HG02763 (cell line): Measurements from ENCODE around the gene ESYT1.

ENCODE experiments used
- ATAC-seq: cut with Tn5 transposase; IDR thresholded peaks from one replicate; pipeline ENCODE4 v1.9.1; 2021; ENCODE audit warnings: mild to moderate bottlenecking, moderate library complexity; ENCODE audit not compliant: unreplicated experiment

The ESYT1 gene

GRCh38 chr12:56126732-56127239 lies 1.3 kb upstream of the ESYT1 start:
- no peak for ATAC-seq

- ATAC-seq = no peak
Observed at GRCh38 chr12:56127485-56127887, 581 bp upstream of the ESYT1 start.

- no peak for ATAC-seq
Observed at GRCh38 chr12:56128670-56129205, 671 bp downstream of the ESYT1 start.

DNA sequence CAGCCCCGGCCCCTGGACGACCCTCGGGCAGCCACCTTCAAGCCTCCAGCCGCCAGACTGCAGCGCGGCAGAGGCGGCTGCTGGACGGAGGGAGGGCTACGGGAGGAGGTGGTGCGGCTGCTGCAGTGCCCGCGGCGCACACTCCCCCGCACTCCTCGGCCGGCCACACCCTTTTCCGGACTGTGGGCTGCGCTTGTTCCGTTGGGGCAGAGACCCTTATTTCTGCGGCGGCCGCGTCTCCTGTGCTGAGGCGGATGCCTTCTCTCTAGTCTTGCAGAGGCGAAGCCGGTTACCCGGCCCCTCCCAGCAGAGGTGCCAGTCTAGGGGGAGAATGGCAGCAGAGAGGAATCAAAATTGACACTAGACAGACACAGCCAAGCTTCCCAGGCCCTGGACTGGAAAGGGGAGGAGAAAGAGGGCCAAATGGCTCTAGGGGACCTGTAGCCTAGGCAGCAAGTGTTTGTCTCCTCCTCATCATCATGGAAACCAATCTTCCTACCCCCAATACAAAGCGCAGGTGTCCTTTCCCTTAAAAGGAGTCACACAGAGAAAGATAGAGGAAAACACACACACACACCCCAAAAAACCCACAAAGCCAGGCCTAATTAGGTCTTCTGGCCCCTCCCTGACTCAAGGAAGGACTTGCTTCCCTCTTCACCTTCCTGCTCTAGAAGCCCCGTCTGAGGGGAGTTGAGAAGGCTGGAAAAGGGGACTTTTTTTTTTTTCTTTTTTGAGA lies 1.3 kb downstream of the ESYT1 start:
- peak; percentile 25 for ATAC-seq

GRCh38 chr12:56129942-56130495 lies 2.0 kb downstream of the ESYT1 start:
- ATAC-seq = no peak

GRCh38 chr12:56130876-56131275 lies 2.8 kb downstream of the ESYT1 start:
- no peak for ATAC-seq

DNA sequence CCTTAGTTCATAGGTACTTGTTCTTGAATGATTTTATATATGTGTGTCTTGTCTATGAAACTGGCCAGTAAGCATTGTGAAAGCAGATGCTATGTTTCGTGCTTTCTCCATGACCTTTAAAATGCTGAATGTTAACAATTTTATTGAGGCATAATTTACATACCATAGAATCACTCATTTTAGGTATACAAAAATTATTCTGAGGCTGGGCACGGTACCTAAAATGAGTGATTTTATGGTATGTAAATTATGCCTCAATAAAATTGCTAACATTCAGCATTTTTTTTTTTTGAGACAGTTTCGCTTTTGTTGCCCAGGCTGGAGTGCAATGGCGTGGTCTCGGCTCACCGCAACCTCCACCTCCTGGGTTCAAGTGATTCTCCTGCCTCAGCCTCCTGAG lies 6.8 kb downstream of the ESYT1 start:
- no peak for ATAC-seq

GRCh38 chr12:56137853-56138571 lies 9.9 kb downstream of the ESYT1 start:
- no peak for ATAC-seq

GRCh38 chr12:56141946-56142784 lies 14.1 kb downstream of the ESYT1 start:
- no peak for ATAC-seq

- ATAC-seq = no peak
Observed at GRCh38 chr12:56143217-56143616, 15.2 kb downstream of the ESYT1 start.

- ATAC-seq = no peak
Observed at GRCh38 chr12:56143870-56144269, 15.8 kb downstream of the ESYT1 start.

DNA sequence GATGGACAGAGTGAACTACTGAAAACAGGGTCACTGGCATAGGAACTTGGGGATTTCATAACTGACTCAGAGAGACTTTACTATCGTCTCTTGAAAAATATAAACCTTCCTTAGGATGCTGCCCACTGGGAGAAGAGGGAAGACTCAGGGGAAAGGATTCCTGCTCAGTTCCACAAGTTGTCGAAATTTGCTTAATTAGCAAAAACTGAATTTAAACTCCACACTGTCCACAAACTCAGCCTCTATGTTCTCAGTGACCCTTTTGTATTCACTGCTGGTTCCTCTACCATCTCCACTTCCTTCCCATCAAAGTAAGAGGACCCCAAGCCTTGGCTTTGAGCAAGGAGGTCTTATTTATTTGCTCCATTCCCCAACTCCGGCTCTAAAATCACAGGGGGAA lies 17.1 kb downstream of the ESYT1 start:
- ATAC-seq = no peak

- ATAC-seq = no peak
Observed at GRCh38 chr12:56146492-56147460, 18.7 kb downstream of the ESYT1 start.

GRCh38 chr12:56150563-56150962 lies 22.5 kb downstream of the ESYT1 start:
- no peak for ATAC-seq

DNA sequence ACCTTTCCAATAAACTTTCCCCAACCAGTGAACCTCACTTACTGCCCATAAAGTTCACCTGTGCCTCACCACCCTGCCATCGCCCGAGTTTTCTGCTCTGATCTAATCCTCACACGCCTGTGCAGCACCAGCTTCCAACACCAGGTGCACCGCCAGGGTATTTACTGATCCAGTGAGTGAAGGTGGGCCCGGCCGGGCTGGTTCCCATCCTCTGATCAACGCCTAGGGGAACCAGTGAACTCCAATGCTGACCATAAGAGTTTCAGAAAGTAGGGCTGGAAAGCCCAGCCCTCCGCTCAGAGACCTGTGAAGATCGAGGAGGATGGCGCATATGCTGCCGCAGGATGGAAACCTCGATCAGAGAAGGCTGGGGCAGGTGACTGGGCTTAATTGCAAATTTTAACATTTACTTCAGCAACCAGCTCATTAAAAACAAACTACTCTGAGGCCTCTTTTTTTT lies 23.6 kb downstream of the ESYT1 start:
- ATAC-seq = peak; percentile 30

GRCh38 chr12:56152132-56152755 lies 24.2 kb downstream of the ESYT1 start, which contains the start of gene MYL6B:
MYL6B (plus strand) TSS chr12:56152587; CDS start chr12:56153919, 1,332 bp downstream.
- peak; percentile 92 for ATAC-seq

DNA sequence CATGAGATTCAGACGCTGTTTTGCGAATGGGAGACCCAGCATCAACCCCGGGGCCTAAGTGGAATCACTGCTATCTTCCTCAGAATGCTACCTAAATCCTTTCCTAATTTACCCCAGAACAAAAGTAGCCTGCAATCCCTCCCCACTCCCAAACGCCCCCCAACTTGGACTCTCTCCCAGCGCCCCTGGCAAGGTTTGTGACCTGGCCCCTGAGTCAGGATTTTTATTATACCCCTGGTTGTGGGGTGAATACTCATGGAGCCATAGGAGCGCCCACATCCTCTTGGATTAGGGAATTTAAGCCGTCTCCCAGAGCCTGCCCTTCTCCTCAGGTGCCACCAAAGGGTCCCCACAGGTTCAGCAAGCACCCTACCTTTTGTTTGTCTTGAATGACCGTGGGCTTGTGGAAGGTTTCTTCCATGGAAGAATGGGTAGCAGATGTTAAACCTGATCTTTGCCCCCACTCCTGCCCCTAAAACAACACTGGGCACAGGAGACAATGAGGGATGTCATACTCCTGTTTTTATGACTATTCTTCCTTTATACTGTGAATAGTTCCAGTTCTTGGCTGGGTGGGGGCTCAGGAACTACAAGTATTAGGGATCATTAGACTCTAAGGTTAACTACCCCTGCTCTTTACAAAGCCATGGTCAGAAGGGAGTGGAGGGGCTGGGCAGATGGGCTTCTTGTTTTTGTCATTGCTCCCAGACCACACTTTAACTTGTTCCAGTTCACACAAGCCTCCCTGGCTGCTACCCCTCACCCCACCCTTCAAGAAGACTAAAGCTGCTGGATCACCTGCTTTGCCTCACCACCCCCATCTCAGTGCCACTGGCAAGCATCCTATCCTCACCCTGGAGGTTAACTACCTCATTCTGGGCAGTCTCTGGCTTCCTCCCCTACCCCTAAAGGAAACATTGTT lies 24.9 kb downstream of the ESYT1 start:
- ATAC-seq = no peak

DNA sequence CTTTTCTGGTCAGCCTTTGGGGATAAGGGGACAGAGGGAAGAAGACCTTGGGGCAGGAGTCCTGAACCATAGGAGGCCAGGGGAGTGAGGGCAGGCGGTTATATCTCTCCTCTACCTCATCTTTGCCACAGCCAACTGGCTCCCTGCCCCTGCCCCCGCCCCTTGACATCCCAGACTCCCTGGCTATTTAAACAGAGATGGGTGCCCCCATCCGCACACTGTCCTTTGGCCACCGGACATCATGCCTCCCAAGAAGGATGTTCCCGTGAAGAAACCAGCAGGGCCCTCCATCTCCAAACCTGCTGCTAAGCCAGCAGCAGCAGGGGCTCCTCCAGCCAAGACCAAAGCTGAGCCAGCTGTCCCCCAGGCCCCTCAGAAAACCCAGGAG lies 25.6 kb downstream of the ESYT1 start:
- no peak for ATAC-seq
